HepG2 (cell line): ENCODE data around the gene ITPR1. TPM values are rescaled to one million over a fixed set of nuclear protein-coding genes. Genes with fewer than 3 reads are reported as not detected.

ENCODE experiments used
- ARID4A ChIP-seq: sonication (generic); formaldehyde crosslinking; IDR thresholded peaks from 2 replicates; pipeline ENCODE4 v1.5.0; 2020; ENCODE audit warnings: mild to moderate bottlenecking, missing genetic modification reagents, borderline replicate concordance
- CREB3 ChIP-seq: sonication (generic); formaldehyde crosslinking; IDR thresholded peaks from 2 replicates; pipeline ENCODE4 v1.5.0; 2020; ENCODE audit warnings: missing genetic modification reagents
- CTCF ChIP-seq: sonication (generic); formaldehyde crosslinking; IDR thresholded peaks from 2 replicates; pipeline ENCODE4 v1.5.0; 2020; ENCODE audit warnings: mild to moderate bottlenecking, missing genetic modification reagents, moderate library complexity
- HIC2 ChIP-seq: sonication (generic); formaldehyde crosslinking; IDR thresholded peaks from 2 replicates; pipeline ENCODE4 v1.9.0; 2022; ENCODE audit warnings: low read depth, missing genetic modification reagents
- HIVEP1 ChIP-seq: sonication (generic); formaldehyde crosslinking; IDR thresholded peaks from 2 replicates; pipeline ENCODE4 v1.4.0; 2020; ENCODE audit warnings: mild to moderate bottlenecking, missing genetic modification reagents
- MAFK ChIP-seq, 2 experiments: IDR thresholded peaks in 1 of 2; conservative IDR thresholded peaks in 1 of 2; 2 replicates each; pipeline ENCODE4 v1.6.1; 2011; ENCODE audit warnings: improper control_type of control experiment in 2 of 2, low read length in 2 of 2
- MLLT10 ChIP-seq: sonication (generic); formaldehyde crosslinking; IDR thresholded peaks from 2 replicates; pipeline ENCODE4 v1.4.0; 2020; ENCODE audit warnings: missing genetic modification reagents
- PCBP1 ChIP-seq: fragments of 200-400 bp; formaldehyde crosslinking; IDR thresholded peaks from 2 replicates; pipeline ENCODE4 v1.6.1; 2017; ENCODE audit warnings: mild to moderate bottlenecking, low read depth, low read length, borderline replicate concordance
- PCBP2 ChIP-seq: fragments of 200-400 bp; formaldehyde crosslinking; optimal IDR thresholded peaks from 2 replicates; pipeline ENCODE3; 2018; ENCODE audit warnings: low read length, low read depth; ENCODE audit not compliant: poor library complexity, severe bottlenecking
- RFX3 ChIP-seq: IDR thresholded peaks from 2 replicates; pipeline ENCODE4 v1.6.1; 2016; ENCODE audit warnings: missing biosample characterization, missing genetic modification reagents
- SKI ChIP-seq: fragments of 450-650 bp; IDR thresholded peaks from one replicate; pipeline ENCODE4 v1.6.1; 2018; ENCODE audit warnings: mild to moderate bottlenecking; ENCODE audit not compliant: partially characterized antibody
- TBX3 ChIP-seq: fragments of 450-650 bp; IDR thresholded peaks from 2 replicates; pipeline ENCODE4 v1.6.1; 2017; ENCODE audit warnings: antibody characterized with exemption, mild to moderate bottlenecking, inconsistent platforms, borderline replicate concordance
- TEAD2 ChIP-seq: sonication (generic); formaldehyde crosslinking; IDR thresholded peaks from 2 replicates; pipeline ENCODE4 v1.9.0; 2021; ENCODE audit warnings: missing genetic modification reagents
- ZFP36L2 ChIP-seq: sonication (generic); formaldehyde crosslinking; IDR thresholded peaks from 2 replicates; pipeline ENCODE4 v1.4.0; 2020; ENCODE audit warnings: missing genetic modification reagents
- ZFP90 ChIP-seq: sonication (generic); formaldehyde crosslinking; IDR thresholded peaks from 2 replicates; pipeline ENCODE4 v1.8.0; 2022; ENCODE audit warnings: missing genetic modification reagents, mild to moderate bottlenecking, inconsistent platforms, borderline replicate concordance
- ZNF12 ChIP-seq: sonication (generic); formaldehyde crosslinking; IDR thresholded peaks from 2 replicates; pipeline ENCODE4 v1.5.0; 2020; ENCODE audit warnings: missing genetic modification reagents
- ZNF224 ChIP-seq: sonication (generic); formaldehyde crosslinking; IDR thresholded peaks from 2 replicates; pipeline ENCODE4 v1.5.0; 2020; ENCODE audit warnings: mild to moderate bottlenecking, missing genetic modification reagents
- ZNF282 ChIP-seq: fragments of 450-650 bp; IDR thresholded peaks from 2 replicates; pipeline ENCODE4 v1.6.1; 2018; ENCODE audit not compliant: partially characterized antibody
- ZNF567 ChIP-seq: sonication (generic); formaldehyde crosslinking; IDR thresholded peaks from 2 replicates; pipeline ENCODE4 v1.8.1; 2023; ENCODE audit warnings: mild to moderate bottlenecking, missing genetic modification reagents, borderline replicate concordance
- ZSCAN12 ChIP-seq: sonication (generic); formaldehyde crosslinking; IDR thresholded peaks from 2 replicates; pipeline ENCODE4 v1.9.0; 2021; ENCODE audit warnings: mild to moderate bottlenecking, missing genetic modification reagents
- polyA plus RNA-seq, 8 experiments: library from polyadenylated mRNA; depleted of rRNA in 3 of 8; stranded (reverse) in 7 of 8; unstranded in 1 of 8; fragments of >200 nt; fragmentation: Illumina TruSeq in 4 of 8; extraction: Trizol in 4 of 8; gene quantifications; 2 replicates each; pipeline versions ENCODE4 v1.2.1 to v1.2.3, GENCODE V29; 2011 to 2016; ENCODE audit warnings: low read depth in 4 of 8, missing spikeins in 1 of 8, mixed read lengths in 1 of 8; ENCODE audit not compliant: insufficient read depth in 1 of 8
- total RNA-seq, 5 experiments: library from RNA; depleted of rRNA; stranded (reverse); fragments of >200 nt; fragmentation: Illumina TruSeq; extraction: Trizol; gene quantifications; 2 replicates each; pipeline ENCODE4 v1.2.3, GENCODE V29; 2016; ENCODE audit warnings: low read depth in 1 of 5

Gene ITPR1
- total and polyA plus RNA-seq, 2 of the 13 experiments (the other 11 are each of a cell fraction or from before 2014, with no cell fraction given) = 10.0 to 11.4 TPM

- TF ChIP-seq ZFP36L2 (CRISPR knock-in tag) (no peak), ARID4A (peak; percentile 82; the same call in 1 of the 2 replicates), TEAD2 (CRISPR knock-in tag) (no peak), ZFP90 (CRISPR knock-in tag) (peak; percentile 81), ZNF567 (CRISPR knock-in tag) (no peak), MLLT10 (no peak), PCBP1 (peak; percentile 96), PCBP2 (no peak), ZNF224 (CRISPR knock-in tag) (no peak), SKI (peak; percentile 9), HIVEP1 (CRISPR knock-in tag) (no peak), ZSCAN12 (CRISPR knock-in tag) (no peak), ZNF12 (CRISPR knock-in tag) (peak; percentile 55; the same call in 1 of the 2 replicates), MAFK (conservative IDR thresholded peaks at IDR 0.05 in 1 of 2, IDR thresholded peaks at IDR 0.05 in 1 of 2; ENCODE audit: low read length in 2 of 2) (0 out of 4 replicates have a peak, but pooled peaks of 1 of the 2 experiments have one; percentile 2), CTCF (peak; percentile 35), CREB3 (no peak), ZNF282 (no peak), TBX3 (no peak), RFX3 (no peak), HIC2 (CRISPR knock-in tag) (peak; percentile 29; the same call in 1 of the 2 replicates)
These were observed at the start of gene ITPR1 (continued) for GRCh38 chr3:4493014-4493940.
